ENCODE data around the gene HBA1. TPM values are rescaled to one million over a fixed set of nuclear protein-coding genes. Genes with fewer than 3 reads are reported as not detected.
"Not testable (repeated sequence)": the region's sequence is repeated elsewhere in the genome, so short reads cannot be mapped to it uniquely, and the experiment has no call there.

HBA1 gene
- total RNA-seq, 2 donors from 2014 or later: 174 TPM; not detected in 1

- Histone ChIP-seq H3K36me3 (no peaks in the 10 kb centered on the region), H3K27ac (no peak overlapping the region), H3K27me3 (replicated peaks; ENCODE audit: insufficient read depth) (peaks cover 25% of the 10 kb centered on the region), H3K9me3 (no peaks in the 10 kb centered on the region), H3K4me1 (ENCODE audit: control insufficient read depth in 1 of 2, low read depth in 2 of 2) (peaks cover 13 to 19% of the 10 kb centered on the region in 2 donors), H3K4me3 (no peak overlapping the region)
- no peak for TF ChIP-seq CTCF (IDR thresholded peaks at IDR 0.05)
- ATAC-seq (ENCODE audit: insufficient number of reproducible peaks, low FRiP score, low read depth): no peak
- no peak for DNase-seq (ENCODE audit: low spot score)
Measured at GRCh38 chr16:162271-162991, 14.0 kb upstream of the HBA1 start.

GRCh38 chr16:163139-163538 is 13.3 kb upstream of the HBA1 start:
- not testable (repeated sequence) for H3K27ac ChIP-seq; DNase-seq (ENCODE audit: low spot score); H3K36me3 ChIP-seq; ATAC-seq (ENCODE audit: insufficient number of reproducible peaks, low FRiP score, low read depth); H3K9me3 ChIP-seq; H3K4me3 ChIP-seq
- peaks cover 13 to 19% of the 10 kb centered on the region in 2 donors for H3K4me1 ChIP-seq (ENCODE audit: control insufficient read depth in 1 of 2, low read depth in 2 of 2)
- H3K27me3 ChIP-seq (replicated peaks; ENCODE audit: insufficient read depth): peaks cover 28% of the 10 kb centered on the region

- not testable (repeated sequence) for H3K27ac ChIP-seq; H3K4me3 ChIP-seq; ATAC-seq (ENCODE audit: insufficient number of reproducible peaks, low FRiP score, low read depth); H3K9me3 ChIP-seq; DNase-seq (ENCODE audit: low spot score); H3K36me3 ChIP-seq
- peaks cover 31% of the 10 kb centered on the region for H3K27me3 ChIP-seq (replicated peaks; ENCODE audit: insufficient read depth)
- H3K4me1 ChIP-seq (ENCODE audit: control insufficient read depth in 1 of 2, low read depth in 2 of 2): peaks cover 13 to 19% of the 10 kb centered on the region in 2 donors
Measured at GRCh38 chr16:163696-164095, 12.8 kb upstream of the HBA1 start.

- not testable (repeated sequence) for H3K36me3 ChIP-seq; H3K27ac ChIP-seq; DNase-seq (ENCODE audit: low spot score); H3K4me3 ChIP-seq; ATAC-seq (ENCODE audit: insufficient number of reproducible peaks, low FRiP score, low read depth); H3K9me3 ChIP-seq
- Histone ChIP-seq H3K27me3 (replicated peaks; ENCODE audit: insufficient read depth) (peaks cover 32% of the 10 kb centered on the region), H3K4me1 (ENCODE audit: control insufficient read depth in 1 of 2, low read depth in 2 of 2) (peaks cover 13 to 19% of the 10 kb centered on the region in 2 donors)
Measured at GRCh38 chr16:164134-164823, 12.2 kb upstream of the HBA1 start.

- ATAC-seq (ENCODE audit: insufficient number of reproducible peaks, low FRiP score, low read depth) (no peak), DNase-seq (ENCODE audit: low spot score) (no peak)
- peaks cover 32% of the 10 kb centered on the region for H3K27me3 ChIP-seq (replicated peaks; ENCODE audit: insufficient read depth)
- TF ChIP-seq CTCF (IDR thresholded peaks at IDR 0.05): no peak
- peak overlapping the region; percentile 50 for H3K4me3 ChIP-seq
- no peak overlapping the region for H3K27ac ChIP-seq
- H3K36me3 ChIP-seq: no peaks in the 10 kb centered on the region
- H3K4me1 ChIP-seq (ENCODE audit: control insufficient read depth in 1 of 2, low read depth in 2 of 2): peaks cover 13 to 19% of the 10 kb centered on the region in 2 donors
- H3K9me3 ChIP-seq: no peaks in the 10 kb centered on the region
Measured at GRCh38 chr16:164827-165538, 11.5 kb upstream of the HBA1 start.

GRCh38 chr16:165539-166374 is 10.7 kb upstream of the HBA1 start, which contains the start of gene HBM:
HBM (plus strand) TSS chr16:165978; CDS start chr16:165998, 20 bp downstream.
- H3K27me3 ChIP-seq (replicated peaks; ENCODE audit: insufficient read depth): peaks cover 32% of the 10 kb centered on the region

More at GRCh38 chr16:165539-166374, 10.7 kb upstream of the HBA1 start, which contains the start of gene HBM:
- Histone ChIP-seq H3K9me3 (no peaks in the 10 kb centered on the region), H3K36me3 (no peaks in the 10 kb centered on the region), H3K27ac (peak within 1 kb of the TSS in 1 of 2 donors; percentile 17), H3K4me1 (ENCODE audit: control insufficient read depth in 1 of 2, low read depth in 2 of 2) (peaks cover 13 to 19% of the 10 kb centered on the region in 2 donors), H3K4me3 (peak within 1 kb of the TSS; percentile 50)
- DNase-seq (ENCODE audit: low spot score): no peak
- ATAC-seq (ENCODE audit: insufficient number of reproducible peaks, low FRiP score, low read depth): no peak
- no peak for TF ChIP-seq CTCF (IDR thresholded peaks at IDR 0.05)

Data from thoracic aorta (tissue), 2 donors.